Stomach (tissue), 9 donors: ENCODE results near the gene UBE2D2. TPM values are rescaled to one million over a fixed set of nuclear protein-coding genes. Genes with fewer than 3 reads are reported as not detected.

Source experiments
- DNase-seq, 2 donors: peaks; one replicate each; pipeline versions ENCODE4 v3.0.0 to v3.0.0-alpha.2; 2013 to 2019
- H3K27ac ChIP-seq, 5 donors: fragments of 200-600 bp in 4 of 5; sonication (generic) in 4 of 5; one replicate each; pipeline ENCODE4 v1.5.1; 2013 to 2019; ENCODE audit warnings: mild to moderate bottlenecking in 1 of 5, moderate library complexity in 1 of 5
- H3K27me3 ChIP-seq, 3 donors: fragments of 200-600 bp; sonication (generic); one replicate each; pipeline ENCODE4 v1.5.1; 2017 to 2019; ENCODE audit warnings: mixed run types in 1 of 3
- H3K36me3 ChIP-seq, 4 donors: fragments of 200-600 bp; sonication (generic); 1 replicate in 3 of 4; 2 replicates in 1 of 4; pipeline ENCODE4 v1.5.1; 2016 to 2019
- H3K4me1 ChIP-seq, 4 donors: fragments of 200-600 bp; sonication (generic); one replicate each; pipeline ENCODE4 v1.5.1; 2016 to 2019
- H3K4me3 ChIP-seq, 4 donors: fragments of 200-600 bp; sonication (generic) in 3 of 4; one replicate each; pipeline ENCODE4 v1.5.1; 2016 to 2019; ENCODE audit warnings: mild to moderate bottlenecking in 1 of 4
- H3K9me3 ChIP-seq, 4 donors: fragments of 200-600 bp; sonication (generic); one replicate each; pipeline ENCODE4 v1.5.1; 2016 to 2019
- EP300 ChIP-seq: sonication (generic); formaldehyde crosslinking; IDR thresholded peaks from one replicate; pipeline ENCODE4 v1.6.1; 2017; ENCODE audit warnings: antibody characterized with exemption
- POLR2A ChIP-seq, 4 donors: fragments of 450-650 bp; IDR thresholded peaks; one replicate each; pipeline ENCODE4 v1.6.1; 2016; ENCODE audit warnings: antibody characterized with exemption in 4 of 4, control low read depth in 2 of 4, mild to moderate bottlenecking in 1 of 4, moderate library complexity in 1 of 4
- POLR2AphosphoS5 ChIP-seq, 3 donors: sonication (generic); formaldehyde crosslinking; IDR thresholded peaks; one replicate each; pipeline ENCODE4 v1.6.1; 2016; ENCODE audit warnings: antibody characterized with exemption in 3 of 3
- WGBS, 5 donors: extraction: QIAGEN DNeasy Blood & Tissue Kit in 3 of 5; methylation state at CpG; one replicate each; pipeline versions ENCODE4 v1.1.5 to v1.1.7; 2013 to 2018; 5-methylcytosine and 5-hydroxymethylcytosine counted together
- intact Hi-C: fragments of 100-400 bp; cut with DNase I; formaldehyde crosslinking; loops from one replicate; pipeline ENCODE4 v1.15.1; 2023; ENCODE audit warnings: low total_unique reads
- polyA plus RNA-seq, 3 donors: library from polyadenylated mRNA; stranded (reverse); fragments of 200-250 nt; gene quantifications; one replicate each; pipeline ENCODE4 v1.2.3, GENCODE V29; 2013
- total RNA-seq, 5 donors: library from RNA; depleted of rRNA; stranded (reverse); fragments of >200 nt; gene quantifications; one replicate each; pipeline versions ENCODE4 v1.1.0 to v1.2.3, GENCODE V29; 2014 to 2016
- TF ChIP-seq, protein P1 (sequence below), 7 experiments: fragments of 450-650 bp in 4 of 7; fragments of 200-600 bp in 3 of 7; sonication (generic) in 3 of 7; IDR thresholded peaks; one replicate each; pipeline ENCODE4 v1.5.1; 2016 to 2019; ENCODE audit warnings: antibody characterized with exemption in 7 of 7, control low read depth in 2 of 7, mild to moderate bottlenecking in 1 of 7
- donor health status: healthy with polysubstance abuse.
- donor health status: Bipolar disorder and iron deficiency.
- donor health status: healthy.

UBE2D2 gene
- total and polyA plus RNA-seq, 8 donors = 29.8 to 220 (median 75.6) TPM

DNA sequence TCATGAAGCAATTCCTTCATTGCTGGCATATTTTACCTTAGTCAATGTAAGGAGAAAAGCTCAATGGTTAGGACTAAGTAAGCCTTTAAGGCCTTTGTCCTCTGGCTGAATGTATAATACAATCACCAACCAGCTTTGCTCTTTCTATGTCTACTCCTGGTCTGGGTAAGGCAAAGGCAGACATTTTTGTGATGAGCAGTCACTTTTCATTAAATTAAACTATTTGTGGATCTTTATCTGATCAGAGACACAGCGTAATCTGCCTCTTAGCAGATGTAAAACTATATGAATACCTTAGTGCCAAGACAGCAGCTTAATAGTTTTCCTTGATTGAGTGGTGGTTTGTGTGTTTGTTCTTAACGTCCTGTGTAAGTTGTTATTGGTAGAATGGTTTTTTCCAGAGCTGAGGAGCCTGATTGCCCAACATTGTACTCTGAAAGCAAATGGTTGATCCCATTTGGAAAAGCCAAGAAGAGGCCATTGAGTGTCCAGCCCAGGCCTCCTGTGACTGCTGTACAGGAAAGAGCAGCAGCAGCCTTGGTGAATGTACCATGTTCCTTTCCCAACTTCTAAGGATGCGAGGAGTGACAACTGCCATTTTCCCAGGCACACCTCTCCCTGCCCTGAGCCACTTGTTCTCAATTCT is 70.5 kb downstream of the UBE2D2 start:
- peak in 1 of 2 donors; percentile 14 for DNase-seq
- 70 to 79% (median 73%) methylated on average over 3 of the region's 3 CpGs for WGBS, 5 donors
- H3K9me3 ChIP-seq = no peaks in the 10 kb centered on the region
- no peaks in the 10 kb centered on the region for H3K27me3 ChIP-seq
- H3K4me1 ChIP-seq = peaks cover 16 to 26% (median 21%) of the 10 kb centered on the region in 4 donors
- peaks cover 18 to 50% (median 40%) of the 10 kb centered on the region in 4 donors for H3K36me3 ChIP-seq
- TF ChIP-seq EP300 = no peak
- TF ChIP-seq POLR2A (IDR thresholded peaks at IDR 0.05) = no peak
- TF ChIP-seq, protein P1, sequence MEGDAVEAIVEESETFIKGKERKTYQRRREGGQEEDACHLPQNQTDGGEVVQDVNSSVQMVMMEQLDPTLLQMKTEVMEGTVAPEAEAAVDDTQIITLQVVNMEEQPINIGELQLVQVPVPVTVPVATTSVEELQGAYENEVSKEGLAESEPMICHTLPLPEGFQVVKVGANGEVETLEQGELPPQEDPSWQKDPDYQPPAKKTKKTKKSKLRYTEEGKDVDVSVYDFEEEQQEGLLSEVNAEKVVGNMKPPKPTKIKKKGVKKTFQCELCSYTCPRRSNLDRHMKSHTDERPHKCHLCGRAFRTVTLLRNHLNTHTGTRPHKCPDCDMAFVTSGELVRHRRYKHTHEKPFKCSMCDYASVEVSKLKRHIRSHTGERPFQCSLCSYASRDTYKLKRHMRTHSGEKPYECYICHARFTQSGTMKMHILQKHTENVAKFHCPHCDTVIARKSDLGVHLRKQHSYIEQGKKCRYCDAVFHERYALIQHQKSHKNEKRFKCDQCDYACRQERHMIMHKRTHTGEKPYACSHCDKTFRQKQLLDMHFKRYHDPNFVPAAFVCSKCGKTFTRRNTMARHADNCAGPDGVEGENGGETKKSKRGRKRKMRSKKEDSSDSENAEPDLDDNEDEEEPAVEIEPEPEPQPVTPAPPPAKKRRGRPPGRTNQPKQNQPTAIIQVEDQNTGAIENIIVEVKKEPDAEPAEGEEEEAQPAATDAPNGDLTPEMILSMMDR (IDR thresholded peaks at IDR 0.05) = no peak
- no peak for TF ChIP-seq POLR2AphosphoS5 (IDR thresholded peaks at IDR 0.05)
- intact Hi-C loops = loop anchor here (5.0 kb wide), 2 partner anchors 61 to 136 kb away; no protein-coding TSS in a partner anchor
- no peak overlapping the region for H3K27ac ChIP-seq
- no peak overlapping the region for H3K4me3 ChIP-seq

DNA sequence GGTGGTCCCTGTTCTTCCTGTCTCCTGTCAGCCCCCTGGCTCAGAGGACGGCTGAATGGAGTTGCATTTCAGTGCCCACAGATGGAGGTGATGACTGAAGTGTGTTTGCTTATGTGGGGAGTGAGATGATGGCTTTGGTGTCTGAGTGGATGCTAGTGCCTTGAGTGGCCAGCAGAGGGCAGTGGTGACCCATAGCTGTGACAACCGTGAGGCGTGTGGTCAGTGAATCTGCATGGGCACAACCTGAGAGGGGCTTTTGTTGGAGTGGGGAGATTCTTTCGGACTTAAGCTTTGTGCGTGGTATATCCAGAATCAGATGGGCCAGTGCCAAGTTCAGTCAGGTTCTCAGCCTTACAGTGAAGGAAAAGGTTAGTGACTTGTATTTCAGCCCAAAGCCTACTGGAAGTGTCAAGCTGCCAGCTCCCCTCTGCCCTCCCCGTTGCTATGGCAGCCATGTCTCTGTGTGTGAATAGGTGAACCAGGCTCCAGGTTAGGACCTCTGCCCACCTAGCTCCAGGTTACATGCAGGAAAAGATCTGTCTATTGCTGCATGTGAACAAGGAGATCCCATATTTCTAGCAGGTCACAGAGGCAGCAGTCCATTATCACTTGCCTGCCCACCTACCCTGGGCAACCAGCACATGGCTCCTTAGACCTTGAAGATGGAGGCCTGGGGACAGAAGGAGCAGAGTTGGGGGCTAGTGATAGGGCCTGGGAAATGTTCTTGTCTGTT is 72.3 kb downstream of the UBE2D2 start:
- Histone ChIP-seq H3K36me3 (peaks cover under 1 to 32% (median 22%) of the 10 kb centered on the region in 4 donors), H3K4me1 (peaks cover 34 to 45% (median 39%) of the 10 kb centered on the region in 4 donors), H3K9me3 (no peaks in the 10 kb centered on the region), H3K4me3 (no peak overlapping the region), H3K27ac (no peak overlapping the region), H3K27me3 (peaks cover 0 to 3% (median 0%) of the 10 kb centered on the region in 3 donors)
- peak; percentile 71 to 93 for DNase-seq
- TF ChIP-seq POLR2AphosphoS5 (IDR thresholded peaks at IDR 0.05) (peak in 1 of 3 donors; percentile 77), POLR2A (IDR thresholded peaks at IDR 0.05) (no peak), EP300 (no peak)
- TF ChIP-seq, protein P1 (IDR thresholded peaks at IDR 0.05) = peak in 6 of 7 experiments; percentile 46 to 99 (median 96)
- 0 to 12% (median 9%) methylated on average over 2 to 6 of the region's 6 CpGs for WGBS, 5 donors
- intact Hi-C loops = loop anchor here (5.0 kb wide), 2 partner anchors 59 to 134 kb away; no protein-coding TSS in a partner anchor

DNA sequence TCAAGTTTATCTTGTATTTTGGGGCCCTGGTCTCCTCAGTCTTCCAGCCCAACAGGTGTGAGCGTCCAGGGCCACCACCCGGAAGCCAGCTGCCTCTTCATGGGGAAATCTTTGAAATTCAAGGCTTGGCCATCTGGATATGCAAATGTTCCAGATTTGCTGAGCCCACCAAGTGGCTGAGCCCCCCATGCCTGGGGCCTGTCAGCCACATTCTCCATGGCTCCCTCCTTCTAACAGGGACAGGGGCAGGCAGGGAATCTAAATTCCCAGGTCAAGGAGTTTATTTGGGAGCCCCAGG is 72.8 kb downstream of the UBE2D2 start:
- Histone ChIP-seq H3K27ac (no peak overlapping the region), H3K36me3 (peaks cover 0 to 27% (median 16%) of the 10 kb centered on the region in 4 donors), H3K27me3 (peaks cover 0 to 3% (median 0%) of the 10 kb centered on the region in 3 donors), H3K4me3 (no peak overlapping the region), H3K9me3 (no peaks in the 10 kb centered on the region), H3K4me1 (peaks cover 40 to 50% (median 45%) of the 10 kb centered on the region in 4 donors)
- TF ChIP-seq POLR2A (IDR thresholded peaks at IDR 0.05) = no peak
- TF ChIP-seq, protein P1 (IDR thresholded peaks at IDR 0.05) = no peak
- TF ChIP-seq POLR2AphosphoS5 (IDR thresholded peaks at IDR 0.05) = no peak
- no peak for TF ChIP-seq EP300
- WGBS, 5 donors = 79 to 93% (median 87%) methylated on average over 2 of the region's 2 CpGs
- intact Hi-C loops = loop anchor here (5.0 kb wide), 2 partner anchors 58 to 133 kb away; no protein-coding TSS in a partner anchor
- DNase-seq = peak in 1 of 2 donors; percentile 13

DNA sequence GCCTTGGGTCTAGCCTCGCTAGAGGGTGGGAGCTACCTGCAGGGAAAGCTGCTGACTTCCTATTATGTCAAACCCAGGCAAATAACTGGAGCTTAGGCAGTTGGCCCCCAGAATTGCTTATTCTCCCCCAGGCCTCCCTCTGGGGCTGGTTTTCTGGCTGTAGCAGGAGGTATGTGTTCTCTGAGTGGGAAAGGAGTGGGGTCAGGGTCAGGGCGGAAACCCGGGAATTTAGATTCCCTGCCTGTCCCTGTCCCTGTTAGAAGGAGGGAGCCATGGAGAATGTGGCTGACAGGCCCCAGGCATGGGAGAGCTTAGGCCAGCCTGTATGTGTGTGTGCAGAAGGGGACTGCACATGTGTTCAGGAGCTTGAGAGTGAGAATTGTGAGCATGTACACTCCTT is 73.4 kb downstream of the UBE2D2 start:
- WGBS, 5 donors = 77 to 88% (median 85%) methylated on average over 3 of the region's 3 CpGs
- DNase-seq = no peak

More for the DNA sequence above, 73.4 kb downstream of the UBE2D2 start:
- intact Hi-C loops = loop anchor here (5.0 kb wide), 2 partner anchors 58 to 133 kb away; no protein-coding TSS in a partner anchor
- no peak overlapping the region for H3K4me3 ChIP-seq
- H3K27ac ChIP-seq = peak overlapping the region in 1 of 5 donors; percentile 94
- no peaks in the 10 kb centered on the region for H3K9me3 ChIP-seq
- H3K36me3 ChIP-seq = peaks cover 0 to 21% (median 12%) of the 10 kb centered on the region in 4 donors
- H3K4me1 ChIP-seq = peaks cover 43 to 55% (median 50%) of the 10 kb centered on the region in 4 donors
- peaks cover 0 to 3% (median 0%) of the 10 kb centered on the region in 3 donors for H3K27me3 ChIP-seq
- TF ChIP-seq POLR2AphosphoS5 (IDR thresholded peaks at IDR 0.05) (no peak), EP300 (no peak), POLR2A (IDR thresholded peaks at IDR 0.05) (no peak)
- TF ChIP-seq, protein P1 (IDR thresholded peaks at IDR 0.05) = no peak
